PC-9 (cell line): Measurements from ENCODE around the gene ALPK3. TPM values are rescaled to one million over a fixed set of nuclear protein-coding genes. Genes with fewer than 3 reads are reported as not detected.

Source experiments
- BruUV-seq: library from RNA; stranded (reverse); fragments of 400-500 nt; replicated peaks from 2 replicates; lab custom pipeline; 2021; lab: Mats Ljungman, UMichigan
- CTCF ChIA-PET: fragments of 300-600 bp; sonication (Branson Sonifier 250); formaldehyde crosslinking; loops from one replicate; lab custom pipeline; 2022; ENCODE audit warnings: antibody characterized with exemption; lab: Charles Lee
- POLR2A ChIA-PET: fragments of 300-600 bp; sonication (Branson Sonifier 250); formaldehyde crosslinking; loops from one replicate; lab custom pipeline; 2022; ENCODE audit warnings: antibody characterized with exemption; ENCODE audit not compliant: unreplicated experiment; lab: Charles Lee
- DNase-seq, 2 experiments: peaks; one replicate each; pipeline versions ENCODE4 v3.0.0 to v3.0.0-alpha.2; 2015 to 2022; ENCODE audit warnings: mixed read lengths in 1 of 2
- H2AFZ ChIP-seq: fragments of 200-600 bp; sonication (generic); 2 replicates; pipeline ENCODE4 v1.8.1; 2017; ENCODE audit warnings: antibody characterized with exemption
- H3F3A ChIP-seq: fragments of 200-600 bp; sonication (generic); 2 replicates; pipeline ENCODE4 v1.8.1; 2017; ENCODE audit warnings: antibody characterized with exemption, mild to moderate bottlenecking, low read depth; ENCODE audit not compliant: insufficient read depth
- H3K27ac ChIP-seq: fragments of 200-600 bp; sonication (generic); 2 replicates; pipeline ENCODE4 v1.6.1; 2016; ENCODE audit warnings: mixed run types
- H3K27me3 ChIP-seq: fragments of 200-600 bp; sonication (generic); 2 replicates; pipeline ENCODE4 v1.6.1; 2016; ENCODE audit warnings: low read depth, mixed run types; ENCODE audit not compliant: insufficient read depth
- H3K36me3 ChIP-seq: fragments of 200-600 bp; sonication (generic); 2 replicates; pipeline ENCODE4 v1.6.1; 2016; ENCODE audit warnings: low read depth, mixed run types
- H3K4me1 ChIP-seq: fragments of 200-600 bp; sonication (generic); replicated peaks from 2 replicates; pipeline ENCODE4 v1.6.1; 2016; ENCODE audit warnings: mixed run types; ENCODE audit not compliant: insufficient read depth
- H3K4me2 ChIP-seq: fragments of 200-600 bp; sonication (generic); 2 replicates; pipeline ENCODE4 v1.6.1; 2017; ENCODE audit warnings: mixed run types
- H3K4me3 ChIP-seq: fragments of 200-600 bp; sonication (generic); 2 replicates; pipeline ENCODE4 v1.6.1; 2016; ENCODE audit warnings: mixed run types
- H3K79me2 ChIP-seq: fragments of 200-600 bp; sonication (generic); 2 replicates; pipeline ENCODE4 v1.6.1; 2017; ENCODE audit warnings: low read depth, mixed run types
- H3K9me2 ChIP-seq: fragments of 200-600 bp; sonication (generic); 2 replicates; pipeline ENCODE4 v1.8.1; 2017; ENCODE audit warnings: mild to moderate bottlenecking; ENCODE audit not compliant: insufficient read depth
- H3K9me3 ChIP-seq: fragments of 200-600 bp; sonication (generic); 2 replicates; pipeline ENCODE4 v1.8.1; 2016; ENCODE audit warnings: low read depth; ENCODE audit not compliant: insufficient read depth
- H4K20me1 ChIP-seq: fragments of 200-600 bp; sonication (generic); 2 replicates; pipeline ENCODE4 v1.8.1; 2017; ENCODE audit not compliant: insufficient read depth
- CTCF ChIP-seq: fragments of 200-600 bp; sonication (generic); conservative IDR thresholded peaks from 2 replicates; pipeline ENCODE4 v1.6.1; 2017; ENCODE audit warnings: mixed run types, antibody characterized with exemption, mild to moderate bottlenecking, moderate library complexity
- EZH2 ChIP-seq: fragments of 200-600 bp; sonication (generic); IDR thresholded peaks from 2 replicates; pipeline ENCODE4 v1.8.0; 2017; ENCODE audit warnings: antibody characterized with exemption, low read depth
- intact Hi-C: fragments of 100-400 bp; cut with micrococcal nuclease; formaldehyde crosslinking; loops from one replicate; pipeline ENCODE4 v1.10.0; 2022; ENCODE audit not compliant: unreplicated experiment
- total RNA-seq: library from RNA; stranded (reverse); gene quantifications from 2 replicates; pipeline ENCODE4 v1.2.3, GENCODE V29; 2021

The ALPK3 gene
- total RNA-seq, 1 experiment from 2014 or later, result 8.1 TPM

- DNase-seq, result no peak
- Histone ChIP-seq H3K27me3 (no peaks in the 10 kb centered on the region), H3K9me3 (no peaks in the 10 kb centered on the region), H3K79me2 (no peaks in the 10 kb centered on the region), H2AFZ (no peak overlapping the region), H3K4me2 (no peak overlapping the region), H3F3A (no peaks in the 10 kb centered on the region), H3K36me3 (no peaks in the 10 kb centered on the region), H3K27ac (no peak overlapping the region), H4K20me1 (no peaks in the 10 kb centered on the region), H3K4me1 (peaks cover 12% of the 10 kb centered on the region), H3K4me3 (no peak overlapping the region), H3K9me2 (no peaks in the 10 kb centered on the region)
- intact Hi-C loops, result no loop called here
- CTCF ChIA-PET, result no interaction called here
- TF ChIP-seq EZH2 (no peak), CTCF (no peak)
- no TSS peak for BruUV-seq
- POLR2A ChIA-PET, result no interaction called here
Observed at GRCh38 chr15:84819291-84819768, 2.2 kb downstream of the ALPK3 start.

GRCh38 chr15:84819791-84820190 is 2.6 kb downstream of the ALPK3 start:
- no peak overlapping the region for H3K27ac ChIP-seq
- no peaks in the 10 kb centered on the region for H3K79me2 ChIP-seq
- intact Hi-C loops, result no loop called here
- no peaks in the 10 kb centered on the region for H4K20me1 ChIP-seq
- H3K4me3 ChIP-seq, result no peak overlapping the region
- CTCF ChIA-PET, result no interaction called here
- no TSS peak for BruUV-seq
- no peak overlapping the region for H3K4me2 ChIP-seq
- no peaks in the 10 kb centered on the region for H3F3A ChIP-seq
- POLR2A ChIA-PET, result no interaction called here
- no peaks in the 10 kb centered on the region for H3K27me3 ChIP-seq
- no peaks in the 10 kb centered on the region for H3K9me2 ChIP-seq
- H3K4me1 ChIP-seq, result peaks cover 12% of the 10 kb centered on the region
- H3K36me3 ChIP-seq, result no peaks in the 10 kb centered on the region
- DNase-seq, result no peak
- H2AFZ ChIP-seq, result no peak overlapping the region
- no peak for TF ChIP-seq CTCF
- no peaks in the 10 kb centered on the region for H3K9me3 ChIP-seq

GRCh38 chr15:84821501-84822021 is 4.4 kb downstream of the ALPK3 start:
- H3K79me2 ChIP-seq, result no peaks in the 10 kb centered on the region
- H3F3A ChIP-seq, result 0 out of 2 replicates have a peak, but pooled peaks cover 3% of the 10 kb centered on the region
- no TSS peak for BruUV-seq
- peaks cover 19% of the 10 kb centered on the region for H3K4me1 ChIP-seq
- no peak for DNase-seq
- intact Hi-C loops, result no loop called here
- ChIA-PET POLR2A (no interaction called here), CTCF (interaction anchor here (0.6 to 0.7 kb wide), 2 partner anchors 33 to 249 kb away, joined by 3 to 4 read pairs; no protein-coding TSS in a partner anchor)
- no peak overlapping the region for H3K4me2 ChIP-seq
- H2AFZ ChIP-seq, result no peak overlapping the region
- no peaks in the 10 kb centered on the region for H3K36me3 ChIP-seq
- H3K27me3 ChIP-seq, result no peaks in the 10 kb centered on the region
- H3K9me3 ChIP-seq, result no peaks in the 10 kb centered on the region
- no peaks in the 10 kb centered on the region for H3K9me2 ChIP-seq
- H3K4me3 ChIP-seq, result no peak overlapping the region
- H3K27ac ChIP-seq, result no peak overlapping the region
- H4K20me1 ChIP-seq, result no peaks in the 10 kb centered on the region
- TF ChIP-seq CTCF (no peak), EZH2 (no peak)
